Keratinocyte (primary cell): Measurements from ENCODE around the gene CASP7. TPM values are rescaled to one million over a fixed set of nuclear protein-coding genes. Genes with fewer than 3 reads are reported as not detected.

Source experiments
- DNase-seq: peaks from one replicate; pipeline ENCODE4 v3.0.0-alpha.2; 2011; ENCODE audit warnings: low read depth, missing footprints, low spot score
- FAIRE-seq: peaks from 2 replicates; lab custom pipeline; 2011; peaks lifted over from hg19 to GRCh38; lab: Jason Lieb, UNC
- H2AFZ ChIP-seq: 2 replicates; pipeline ENCODE4 v1.6.0; 2012; ENCODE audit warnings: low read length, control low read depth, inconsistent platforms; ENCODE audit not compliant: control insufficient read depth
- H3K27ac ChIP-seq: 2 replicates; pipeline ENCODE4 v1.5.1; 2011; ENCODE audit warnings: low read length; ENCODE audit not compliant: control insufficient read depth, insufficient read depth
- H3K27me3 ChIP-seq: 3 replicates; pipeline ENCODE4 v1.6.0; 2011; ENCODE audit warnings: low read length; ENCODE audit not compliant: control insufficient read depth, insufficient read depth; ENCODE audit errors: extremely low read depth
- H3K36me3 ChIP-seq, 2 experiments: 2 replicates in 1 of 2; 3 replicates in 1 of 2; pipeline ENCODE4 v1.5.1; 2011; ENCODE audit warnings: low read length in 2 of 2, mild to moderate bottlenecking in 1 of 2; ENCODE audit not compliant: control insufficient read depth in 2 of 2, insufficient read depth in 2 of 2; ENCODE audit errors: extremely low read depth in 1 of 2
- H3K4me1 ChIP-seq: 3 replicates; pipeline ENCODE4 v1.5.1; 2011; ENCODE audit warnings: low read length; ENCODE audit not compliant: control insufficient read depth, insufficient read depth; ENCODE audit errors: extremely low read depth
- H3K4me2 ChIP-seq: 3 replicates; pipeline ENCODE4 v1.6.0; 2011; ENCODE audit warnings: low read depth, low read length; ENCODE audit not compliant: control insufficient read depth, insufficient read depth; ENCODE audit errors: extremely low read depth
- H3K4me3 ChIP-seq, 3 experiments: fragments of 200-600 bp in 1 of 3; sonication (generic) in 1 of 3; 2 replicates in 2 of 3; 3 replicates in 1 of 3; pipeline ENCODE4 v1.5.1; 2011 to 2016; ENCODE audit warnings: low read length in 3 of 3, mild to moderate bottlenecking in 3 of 3, control low read depth in 2 of 3, inconsistent platforms in 1 of 3, low read depth in 1 of 3, mixed read lengths in 1 of 3, mixed run types in 1 of 3, moderate library complexity in 1 of 3; ENCODE audit not compliant: control insufficient read depth in 2 of 3, insufficient read depth in 2 of 3; ENCODE audit errors: extremely low read depth in 1 of 3
- H3K79me2 ChIP-seq: 2 replicates; pipeline ENCODE4 v1.6.0; 2012; ENCODE audit warnings: low read length; ENCODE audit not compliant: control insufficient read depth, insufficient read depth
- H3K9ac ChIP-seq: 3 replicates; pipeline ENCODE4 v1.6.0; 2011; ENCODE audit warnings: low read length; ENCODE audit not compliant: control insufficient read depth, insufficient read depth; ENCODE audit errors: extremely low read depth
- H3K9me1 ChIP-seq: 3 replicates; pipeline ENCODE4 v1.6.0; 2011; ENCODE audit warnings: low read length; ENCODE audit not compliant: control insufficient read depth, insufficient read depth; ENCODE audit errors: extremely low read depth
- H3K9me3 ChIP-seq: 2 replicates; pipeline ENCODE4 v1.5.1; 2012; ENCODE audit warnings: low read depth, low read length; ENCODE audit not compliant: control insufficient read depth
- H4K20me1 ChIP-seq: 3 replicates; pipeline ENCODE4 v1.6.0; 2011; ENCODE audit warnings: low read length; ENCODE audit not compliant: control insufficient read depth, insufficient read depth; ENCODE audit errors: extremely low read depth
- CTCF ChIP-seq, 3 experiments: IDR thresholded peaks in 1 of 3; conservative IDR thresholded peaks in 1 of 3; optimal IDR thresholded peaks in 1 of 3; 2 replicates in 2 of 3; 3 replicates in 1 of 3; pipeline versions ENCODE3 to v1.5.1; 2011; ENCODE audit warnings: low read length in 3 of 3, mild to moderate bottlenecking in 3 of 3, moderate library complexity in 2 of 3, control low read depth in 1 of 3, inconsistent platforms in 1 of 3; ENCODE audit not compliant: insufficient read depth in 2 of 3; ENCODE audit errors: extremely low read depth in 1 of 3
- EZH2 ChIP-seq: IDR thresholded peaks from one replicate; pipeline ENCODE4 v1.6.1; 2012; ENCODE audit warnings: inconsistent platforms, mild to moderate bottlenecking, low read length, moderate library complexity
- dilution Hi-C: fragments of 300-500 bp; cut with MboI; formaldehyde crosslinking; loops from one replicate; pipeline ENCODE4 v1.7.0; 2020; ENCODE audit warnings: low sequenced_read_pairs; ENCODE audit not compliant: extremely low pct_ligation_motif_present
- polyA plus RNA-seq, 5 experiments: library from polyadenylated mRNA; depleted of rRNA in 3 of 5; stranded (reverse) in 3 of 5; stranded (forward) in 1 of 5; unstranded in 1 of 5; fragments of >200 nt; gene quantifications; 1 replicate in 1 of 5; 2 replicates in 3 of 5; 3 replicates in 1 of 5; pipeline versions ENCODE4 v1.2.1 to v1.2.3, GENCODE V29; 2011 to 2012; ENCODE audit warnings: missing spikeins in 2 of 5, low read depth in 1 of 5, low replicate concordance in 1 of 5

CASP7 gene
- polyA plus RNA-seq, 1 donor (not counting 4 experiments of a cell fraction or from before 2014, with no cell fraction given), result 23.2 TPM

- H3K4me2 ChIP-seq, result no peak overlapping the region
- TF ChIP-seq EZH2, result no peak
- TF ChIP-seq CTCF (optimal IDR thresholded peaks at IDR 0.05 in 1 of 3, IDR thresholded peaks at IDR 0.05 in 1 of 3, conservative IDR thresholded peaks at IDR 0.05 in 1 of 3; ENCODE audit: extremely low read depth in 1 of 3, insufficient read depth in 2 of 3, low read length in 3 of 3), result no peak
- no peak overlapping the region for H2AFZ ChIP-seq
- no peak overlapping the region for H3K27ac ChIP-seq
- no peak overlapping the region for H3K4me3 ChIP-seq
- H3K36me3 ChIP-seq, result no peaks in the 10 kb centered on the region
- no peak for FAIRE-seq
- no peaks in the 10 kb centered on the region for H3K4me1 ChIP-seq
- no peaks in the 10 kb centered on the region for H3K27me3 ChIP-seq
- H3K9ac ChIP-seq, result no peak overlapping the region
- H3K9me1 ChIP-seq, result no peaks in the 10 kb centered on the region
- no peaks in the 10 kb centered on the region for H3K79me2 ChIP-seq
- dilution Hi-C loops, result no loop called here
- no peaks in the 10 kb centered on the region for H3K9me3 ChIP-seq
- DNase-seq, result no peak
- no peaks in the 10 kb centered on the region for H4K20me1 ChIP-seq
Observed at GRCh38 chr10:113753020-113753692, 73.4 kb downstream of the CASP7 start.

- Histone ChIP-seq H3K36me3 (no peaks in the 10 kb centered on the region), H3K79me2 (no peaks in the 10 kb centered on the region), H4K20me1 (no peaks in the 10 kb centered on the region), H3K4me3 (no peak overlapping the region), H3K27ac (no peak overlapping the region), H2AFZ (no peak overlapping the region), H3K9me1 (no peaks in the 10 kb centered on the region), H3K9me3 (no peaks in the 10 kb centered on the region), H3K9ac (no peak overlapping the region), H3K27me3 (no peaks in the 10 kb centered on the region), H3K4me2 (no peak overlapping the region), H3K4me1 (no peaks in the 10 kb centered on the region)
- TF ChIP-seq CTCF (optimal IDR thresholded peaks at IDR 0.05 in 1 of 3, IDR thresholded peaks at IDR 0.05 in 1 of 3, conservative IDR thresholded peaks at IDR 0.05 in 1 of 3; ENCODE audit: extremely low read depth in 1 of 3, insufficient read depth in 2 of 3, low read length in 3 of 3) (no peak), EZH2 (no peak)
- FAIRE-seq (no peak), DNase-seq (no peak)
- dilution Hi-C loops, result no loop called here
Observed at GRCh38 chr10:113754125-113754524, 74.4 kb downstream of the CASP7 start.
